Measurements from ENCODE around the gene WNT9B.

Gene WNT9B

DNA sequence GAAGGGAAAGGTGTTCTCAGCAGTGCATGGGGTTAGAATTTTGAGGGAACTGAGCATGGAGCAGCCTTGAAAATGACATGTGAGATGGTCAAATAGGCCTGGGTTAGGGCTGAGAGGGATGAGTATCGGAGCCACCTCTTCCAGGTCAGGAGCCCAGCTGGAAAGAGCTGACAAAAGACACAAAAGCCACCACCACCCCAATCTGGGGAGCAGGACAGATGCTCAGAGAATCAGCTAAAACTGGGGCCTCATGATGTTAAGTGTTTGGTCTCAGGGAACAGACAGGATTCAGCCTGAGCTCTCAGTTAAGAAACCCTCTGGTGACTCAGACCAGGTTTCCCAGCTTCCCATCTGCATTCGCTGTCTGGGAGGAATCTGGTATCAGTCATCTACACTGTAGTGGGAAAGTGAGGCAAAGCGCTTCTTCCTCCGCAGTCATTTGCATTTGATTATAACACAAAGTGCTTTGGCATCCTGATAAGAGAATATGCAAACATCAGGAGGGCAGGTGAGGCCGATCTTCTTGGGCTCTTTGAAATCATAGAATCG lies 2.6 kb downstream of the WNT9B start:
- DNase-seq (ENCODE audit: low read depth, low spot score): no peak

DNA sequence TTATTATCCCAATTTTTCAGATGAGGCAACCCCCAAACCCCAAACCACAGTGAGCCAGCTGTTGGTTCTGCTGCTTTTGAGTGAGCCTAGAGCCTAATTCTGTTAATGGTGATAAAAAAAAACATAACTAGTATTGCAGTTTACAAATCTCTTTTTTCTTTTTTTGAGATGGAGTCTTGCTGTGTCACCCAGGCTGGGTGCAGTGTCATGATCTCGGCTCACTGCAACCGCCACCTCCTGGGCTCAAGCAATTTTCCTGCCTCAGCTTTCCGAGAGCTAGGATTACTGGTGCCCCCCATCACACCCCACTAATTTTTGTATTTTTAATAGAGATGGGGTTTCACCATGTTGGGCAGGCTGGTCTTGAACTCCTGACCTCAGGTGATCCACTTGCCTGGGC lies 3.1 kb downstream of the WNT9B start:
- no peak for DNase-seq (ENCODE audit: low read depth, low spot score)

- no peak for DNase-seq (ENCODE audit: low read depth, low spot score)
These were observed 3.6 kb downstream of the WNT9B start for GRCh38 chr17:46854948-46855347.

- DNase-seq (ENCODE audit: low read depth, low spot score): no peak
These were observed 6.2 kb downstream of the WNT9B start for GRCh38 chr17:46857600-46857999.

DNA sequence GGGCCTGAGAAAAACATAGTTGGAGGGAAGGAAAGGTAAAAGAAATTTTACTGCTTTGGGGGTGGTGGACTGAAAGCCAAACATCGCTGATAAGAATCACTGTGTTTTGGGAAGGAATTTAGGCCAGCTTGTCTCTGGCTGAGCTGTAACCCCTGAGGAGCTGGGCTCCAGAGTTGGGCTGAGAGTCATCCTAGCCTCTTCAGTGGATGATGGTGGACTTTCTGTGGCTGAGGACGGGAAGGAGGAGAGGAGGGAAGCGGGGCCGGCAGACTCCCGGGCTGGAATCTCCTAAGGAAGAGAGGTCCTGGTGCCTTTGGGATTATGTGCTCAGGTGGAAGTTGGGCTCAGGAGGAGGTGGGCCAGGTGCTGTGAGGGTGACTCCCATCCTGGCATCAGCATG lies 8.6 kb downstream of the WNT9B start:
- DNase-seq (ENCODE audit: low read depth, low spot score): no peak

GRCh38 chr17:46862949-46863348 lies 11.6 kb downstream of the WNT9B start:
- DNase-seq (ENCODE audit: low read depth, low spot score): no peak

DNA sequence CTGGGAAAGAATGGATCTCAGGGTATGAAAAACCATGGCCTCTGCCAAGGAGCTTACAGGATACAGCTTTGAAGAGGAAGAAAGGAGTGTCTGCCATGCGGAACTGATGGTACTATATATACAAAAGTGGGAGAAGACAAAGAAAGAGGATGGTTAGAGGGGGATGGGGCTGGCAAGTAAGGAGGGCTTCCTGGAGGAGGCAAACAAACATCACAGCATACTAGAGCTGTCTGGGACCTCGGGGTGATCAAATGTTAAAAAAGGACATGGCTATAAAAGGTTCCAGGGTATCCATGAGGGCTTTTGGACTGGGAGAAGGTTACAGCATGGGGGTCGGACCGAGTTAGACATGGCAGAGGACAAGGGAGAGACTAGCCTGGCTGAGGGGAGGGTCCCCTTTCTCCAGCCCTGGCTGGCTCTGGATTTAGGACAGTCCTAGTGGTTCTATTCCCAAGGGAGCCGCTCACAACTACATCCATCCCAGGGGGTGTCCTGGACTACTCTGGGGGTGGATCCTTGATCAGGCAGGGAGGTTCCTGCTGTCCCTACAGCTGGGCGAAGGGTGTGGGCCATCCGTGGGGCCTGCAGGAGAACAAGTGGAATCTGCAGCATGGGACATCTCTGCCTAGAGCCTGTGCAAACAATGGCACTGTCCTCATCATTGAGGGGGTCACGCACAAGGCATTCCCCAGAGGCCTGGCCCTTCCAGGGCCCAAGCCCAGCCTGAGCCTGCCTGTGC lies 12.2 kb downstream of the WNT9B start:
- DNase-seq (ENCODE audit: low read depth, low spot score): no peak

DNA sequence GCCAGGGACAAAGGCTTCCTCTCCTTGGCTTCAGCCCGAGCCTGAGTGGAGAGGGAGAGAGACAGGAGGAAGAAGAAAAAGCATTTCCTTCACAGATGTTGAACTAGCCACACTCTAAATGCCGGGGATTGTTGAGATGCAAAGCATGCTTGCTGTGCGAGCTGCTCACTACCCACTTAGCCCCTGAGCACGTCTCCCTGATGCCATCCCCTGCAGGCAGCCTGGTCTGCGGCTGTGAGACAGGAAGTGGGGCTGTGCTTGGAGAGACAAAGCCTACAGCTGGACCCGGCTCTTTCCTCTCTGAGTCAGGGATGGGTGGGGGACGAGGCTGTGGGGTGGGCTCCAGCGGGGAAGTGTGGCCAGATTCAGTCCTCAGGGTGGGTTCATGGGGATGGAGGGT lies 13.7 kb downstream of the WNT9B start:
- DNase-seq (ENCODE audit: low read depth, low spot score): no peak

DNA sequence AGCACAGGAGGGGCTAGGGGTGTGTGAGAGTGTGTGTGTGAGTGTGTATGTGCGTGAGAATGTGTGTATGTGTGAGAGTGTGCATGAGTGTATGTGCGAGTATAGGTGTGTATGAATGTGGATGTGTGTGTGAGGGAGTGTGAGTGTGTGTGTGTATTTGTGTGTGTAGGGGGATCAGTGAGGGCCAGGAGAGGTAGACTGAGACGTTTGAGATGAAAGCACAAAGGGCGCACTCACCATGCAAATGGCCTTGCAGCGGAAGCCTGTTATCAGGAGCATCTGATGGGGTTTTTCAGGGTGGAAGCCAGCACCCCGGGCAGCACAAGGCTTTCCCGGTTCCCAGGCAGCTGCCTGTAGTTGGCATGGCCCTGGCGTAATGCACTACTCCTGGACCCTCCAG lies 14.9 kb downstream of the WNT9B start:
- DNase-seq (ENCODE audit: low read depth, low spot score): no peak

DNA sequence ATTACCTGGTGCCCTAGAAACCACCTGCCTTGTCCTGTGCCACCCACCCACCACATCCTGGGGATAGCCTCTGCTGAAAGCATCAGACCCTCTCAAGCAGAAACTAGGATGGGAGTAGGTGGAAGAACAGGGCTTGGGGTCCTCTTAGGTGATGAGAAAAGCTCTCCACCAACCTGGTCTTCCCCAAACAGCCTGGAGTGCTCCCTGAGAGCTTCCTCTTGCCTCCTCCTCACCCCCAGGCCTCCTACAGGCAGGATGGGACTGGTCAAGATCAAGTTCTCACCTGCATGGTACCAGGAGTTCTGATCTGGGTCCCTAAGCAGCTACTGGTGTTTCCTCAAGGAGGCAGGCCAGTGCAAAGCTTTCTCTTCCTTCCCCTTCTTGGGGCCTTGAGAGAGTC lies 15.4 kb downstream of the WNT9B start:
- no peak for DNase-seq (ENCODE audit: low read depth, low spot score)

- no peak for DNase-seq (ENCODE audit: low read depth, low spot score)
These were observed 17.4 kb downstream of the WNT9B start for GRCh38 chr17:46868689-46869187.

DNA sequence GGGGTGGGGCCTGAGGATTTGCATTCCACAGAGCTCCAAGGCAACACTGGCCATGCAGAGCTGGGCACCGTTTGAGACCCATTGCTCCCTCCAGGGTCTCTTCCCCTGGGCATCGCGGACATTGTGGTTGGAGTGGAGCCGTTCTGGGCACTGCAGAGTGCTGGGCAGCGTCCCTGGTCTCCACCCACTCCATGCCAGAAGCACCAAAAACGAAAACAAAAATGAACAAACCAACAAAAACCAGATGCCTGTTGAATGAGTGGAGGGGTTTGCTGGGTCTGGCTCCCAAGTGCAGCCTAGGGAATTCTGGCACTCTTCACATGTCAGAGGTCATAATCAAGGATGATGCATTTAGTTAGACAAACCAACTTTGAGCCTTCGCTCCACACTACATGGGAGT lies 17.9 kb downstream of the WNT9B start:
- no peak for DNase-seq (ENCODE audit: low read depth, low spot score)

- DNase-seq (ENCODE audit: low read depth, low spot score): no peak
These were observed 18.8 kb downstream of the WNT9B start for GRCh38 chr17:46869975-46870803.

GRCh38 chr17:46872421-46872820 lies 21.0 kb downstream of the WNT9B start:
- DNase-seq (ENCODE audit: low read depth, low spot score): no peak

GRCh38 chr17:46873941-46874645 lies 22.7 kb downstream of the WNT9B start:
- DNase-seq (ENCODE audit: low read depth, low spot score): no peak

DNA sequence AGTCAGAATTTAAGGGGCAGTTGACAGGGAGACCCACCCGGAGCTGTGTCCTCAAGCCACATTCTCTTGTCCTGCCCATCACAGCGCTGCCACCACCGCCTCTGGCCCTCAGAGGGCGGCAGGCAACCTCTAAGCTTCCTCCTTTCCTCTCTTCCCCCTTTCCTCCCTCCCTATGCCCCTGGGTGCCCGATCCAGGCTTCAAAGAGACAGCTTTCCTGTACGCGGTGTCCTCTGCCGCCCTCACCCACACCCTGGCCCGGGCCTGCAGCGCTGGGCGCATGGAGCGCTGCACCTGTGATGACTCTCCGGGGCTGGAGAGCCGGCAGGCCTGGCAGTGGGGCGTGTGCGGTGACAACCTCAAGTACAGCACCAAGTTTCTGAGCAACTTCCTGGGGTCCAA lies 23.5 kb downstream of the WNT9B start:
- DNase-seq (ENCODE audit: low read depth, low spot score): no peak

- no peak for DNase-seq (ENCODE audit: low read depth, low spot score)
These were observed 24.5 kb downstream of the WNT9B start for GRCh38 chr17:46875849-46876352.

DNA sequence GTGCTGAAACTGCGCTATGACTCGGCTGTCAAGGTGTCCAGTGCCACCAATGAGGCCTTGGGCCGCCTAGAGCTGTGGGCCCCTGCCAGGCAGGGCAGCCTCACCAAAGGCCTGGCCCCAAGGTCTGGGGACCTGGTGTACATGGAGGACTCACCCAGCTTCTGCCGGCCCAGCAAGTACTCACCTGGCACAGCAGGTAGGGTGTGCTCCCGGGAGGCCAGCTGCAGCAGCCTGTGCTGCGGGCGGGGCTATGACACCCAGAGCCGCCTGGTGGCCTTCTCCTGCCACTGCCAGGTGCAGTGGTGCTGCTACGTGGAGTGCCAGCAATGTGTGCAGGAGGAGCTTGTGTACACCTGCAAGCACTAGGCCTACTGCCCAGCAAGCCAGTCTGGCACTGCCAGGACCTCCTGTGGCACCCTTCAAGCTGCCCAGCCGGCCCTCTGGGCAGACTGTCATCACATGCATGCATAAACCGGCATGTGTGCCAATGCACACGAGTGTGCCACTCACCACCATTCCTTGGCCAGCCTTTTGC lies 25.0 kb downstream of the WNT9B start:
- no peak for DNase-seq (ENCODE audit: low read depth, low spot score)

- no peak for DNase-seq (ENCODE audit: low read depth, low spot score)
These were observed 25.5 kb downstream of the WNT9B start for GRCh38 chr17:46876926-46877325.

GRCh38 chr17:46877466-46877865 lies 26.1 kb downstream of the WNT9B start:
- no peak for DNase-seq (ENCODE audit: low read depth, low spot score)

- no peak for DNase-seq (ENCODE audit: low read depth, low spot score)
These were observed 26.7 kb downstream of the WNT9B start for GRCh38 chr17:46878055-46878454.

DNA sequence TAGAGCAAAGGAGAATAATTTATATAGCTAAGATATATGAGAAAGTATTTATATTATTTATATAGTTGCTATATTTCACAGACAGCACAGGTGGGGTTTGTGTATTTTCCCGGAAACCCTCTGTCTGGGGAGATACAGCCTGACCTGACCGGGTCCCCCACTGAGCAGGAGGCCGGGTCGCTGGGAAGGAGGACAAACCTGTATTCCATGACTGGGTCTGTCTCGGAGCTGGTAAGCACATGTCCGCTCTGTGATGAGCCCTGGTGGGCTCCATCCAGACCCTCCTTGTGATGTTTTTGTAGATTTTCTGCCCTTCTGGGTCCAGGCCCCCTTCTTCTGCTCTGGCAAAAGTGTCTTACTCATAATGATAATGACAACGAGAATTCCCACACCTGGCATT lies 27.7 kb downstream of the WNT9B start:
- no peak for DNase-seq (ENCODE audit: low read depth, low spot score)
